K562 (cell line): ENCODE data around the gene FHL1. TPM values are rescaled to one million over a fixed set of nuclear protein-coding genes. Genes with fewer than 3 reads are reported as not detected.

Experiments
- ATAC-seq: fragments of 200-7000 bp; cut with Tn5 transposase; 3 replicates; pipeline ENCODE4 v1.9.1; 2020; ENCODE audit warnings: moderate library complexity
- BruUV-seq: library from RNA; stranded (reverse); fragments of 400-500 nt; replicated peaks from 2 replicates; lab custom pipeline; 2021; lab: Mats Ljungman, UMichigan
- CTCF ChIA-PET: fragments of 300-600 bp; formaldehyde crosslinking; extraction: SDS; loops from one replicate; lab custom pipeline; 2021; ENCODE audit warnings: low intra/inter-chr PET ratio; lab: Yijun Ruan, JAX
- POLR2A ChIA-PET: fragments of 300-600, 350-650 bp; sonication (Branson Sonifier 250); formaldehyde crosslinking; extraction: SDS; loops from one replicate; lab custom pipeline; 2021; ENCODE audit warnings: antibody characterized with exemption, inconsistent platforms; lab: Yijun Ruan, JAX
- DNase-seq, 4 experiments: peaks; one replicate each; pipeline versions ENCODE4 v3.0.0 to v3.0.0-alpha.2; 2011 to 2018; ENCODE audit warnings: low spot score in 3 of 4, mixed read lengths in 3 of 4; ENCODE audit errors: extremely low read depth in 1 of 4
- FAIRE-seq: peaks from 2 replicates; lab custom pipeline; 2011; peaks lifted over from hg19 to GRCh38; lab: Jason Lieb, UNC
- H2AFZ ChIP-seq: 2 replicates; pipeline ENCODE4 v1.6.0; 2011; ENCODE audit warnings: low read depth, low read length, control low read depth, inconsistent platforms
- H3K27ac ChIP-seq: fragments of 200-600 bp; 3 replicates; pipeline ENCODE4 v1.8.0; 2011; ENCODE audit warnings: low read depth, mild to moderate bottlenecking, control low read depth, inconsistent platforms, low read length, moderate library complexity, mixed read lengths; ENCODE audit errors: extremely low read depth
- H3K27me3 ChIP-seq, 2 experiments: fragments of 300-600 bp in 1 of 2; 2 replicates in 1 of 2; 3 replicates in 1 of 2; pipeline versions ENCODE4 v1.6.0 to v1.8.0; 2011; ENCODE audit warnings: inconsistent platforms in 2 of 2, low read length in 2 of 2, mild to moderate bottlenecking in 1 of 2, mixed read lengths in 1 of 2, moderate library complexity in 1 of 2; ENCODE audit not compliant: control insufficient read depth in 2 of 2, insufficient read depth in 2 of 2
- H3K36me3 ChIP-seq: fragments of 300-600 bp; 3 replicates; pipeline ENCODE4 v1.8.0; 2011; ENCODE audit warnings: mild to moderate bottlenecking, low read length, inconsistent platforms; ENCODE audit not compliant: control insufficient read depth, insufficient read depth
- H3K4me1 ChIP-seq, 2 experiments: fragments of 200-600 bp in 1 of 2; replicated peaks in 1 of 2; 2 replicates in 1 of 2; 3 replicates in 1 of 2; pipeline versions ENCODE4 v1.5.1 to v1.8.0; 2011; ENCODE audit warnings: inconsistent platforms in 2 of 2, low read length in 2 of 2, mild to moderate bottlenecking in 1 of 2, mixed read lengths in 1 of 2, moderate library complexity in 1 of 2; ENCODE audit not compliant: control insufficient read depth in 2 of 2, insufficient read depth in 2 of 2
- H3K4me2 ChIP-seq: 2 replicates; pipeline ENCODE4 v1.6.1; 2011; ENCODE audit warnings: low read length, control low read depth, inconsistent platforms, mixed read lengths; ENCODE audit not compliant: insufficient read depth
- H3K4me3 ChIP-seq: fragments of 200-600 bp; sonication (generic), shearing (Covaris generic); 2 replicates; pipeline ENCODE4 v1.5.1; 2016; ENCODE audit warnings: control low read depth, inconsistent platforms
- H3K79me2 ChIP-seq: fragments of 200-600 bp; 3 replicates; pipeline ENCODE4 v1.8.0; 2011; ENCODE audit warnings: low read length, inconsistent platforms; ENCODE audit not compliant: control insufficient read depth, insufficient read depth
- H3K9ac ChIP-seq, 2 experiments: 2 replicates each; pipeline versions ENCODE4 v1.6.0 to v1.6.1; 2011; ENCODE audit warnings: low read depth in 2 of 2, low read length in 2 of 2, control low read depth in 1 of 2, inconsistent platforms in 1 of 2, mild to moderate bottlenecking in 1 of 2, mixed read lengths in 1 of 2; ENCODE audit not compliant: insufficient read depth in 1 of 2
- H3K9me1 ChIP-seq: one replicate; pipeline ENCODE4 v1.6.0; 2011; ENCODE audit warnings: inconsistent platforms, mild to moderate bottlenecking, low read length, moderate library complexity; ENCODE audit not compliant: control insufficient read depth, insufficient read depth
- H3K9me3 ChIP-seq: replicated peaks from 2 replicates; pipeline ENCODE4 v1.5.1; 2011; ENCODE audit warnings: low read depth, low read length, inconsistent platforms; ENCODE audit not compliant: control insufficient read depth, insufficient read depth
- H4K20me1 ChIP-seq: replicated peaks from 2 replicates; pipeline ENCODE4 v1.6.1; 2011; ENCODE audit warnings: low read length, inconsistent platforms, mixed read lengths; ENCODE audit not compliant: control insufficient read depth, insufficient read depth
- CREBBP ChIP-seq: IDR thresholded peaks from one replicate; pipeline ENCODE4 v1.6.1; 2012; ENCODE audit warnings: low read depth, mild to moderate bottlenecking, control low read depth, inconsistent platforms, low read length
- CTCFL ChIP-seq: IDR thresholded peaks from 2 replicates; pipeline ENCODE4 v1.6.1; 2011; ENCODE audit warnings: borderline replicate concordance, low read depth, mild to moderate bottlenecking, moderate library complexity, low read length; ENCODE audit not compliant: insufficient read depth, poor library complexity, severe bottlenecking
- DLX4 ChIP-seq: fragments of 250-450 bp; sonication (Bioruptor Pico); IDR thresholded peaks from 2 replicates; pipeline ENCODE4 v1.6.1; 2021; ENCODE audit warnings: mild to moderate bottlenecking
- GATAD2A ChIP-seq: fragments of 450-650 bp; IDR thresholded peaks from 2 replicates; pipeline ENCODE4 v1.6.1; 2017
- ILF3 ChIP-seq: fragments of 450-650 bp; IDR thresholded peaks from 2 replicates; pipeline ENCODE4 v1.6.1; 2018; ENCODE audit warnings: antibody characterized with exemption, mild to moderate bottlenecking, moderate library complexity, borderline replicate concordance
- NFXL1 ChIP-seq: fragments of 450-650 bp; formaldehyde crosslinking; IDR thresholded peaks from 2 replicates; pipeline ENCODE4 v1.4.0; 2021; ENCODE audit warnings: mild to moderate bottlenecking
- RB1 ChIP-seq: fragments of 450-650 bp; IDR thresholded peaks from 2 replicates; pipeline ENCODE4 v1.6.1; 2017; ENCODE audit warnings: low read depth, mild to moderate bottlenecking
- SNRNP70 ChIP-seq: fragments of 200-400 bp; formaldehyde crosslinking; optimal IDR thresholded peaks from 2 replicates; pipeline ENCODE3; 2017; ENCODE audit warnings: low read depth, low read length
- SRSF9 ChIP-seq: fragments of 200-400 bp; formaldehyde crosslinking; IDR thresholded peaks from 2 replicates; pipeline ENCODE4 v1.6.1; 2017; ENCODE audit warnings: low read depth, low read length, borderline replicate concordance
- SUPT5H ChIP-seq: fragments of 450-650 bp; IDR thresholded peaks from 2 replicates; pipeline ENCODE4 v1.6.1; 2016
- TEAD2 ChIP-seq: fragments of 450-650 bp; IDR thresholded peaks from 2 replicates; pipeline ENCODE4 v1.6.1; 2016; ENCODE audit warnings: missing genetic modification characterization, control low read depth, missing compliant biosample characterization
- THAP7 ChIP-seq: fragments of 250-450 bp; sonication (Bioruptor Pico); IDR thresholded peaks from 2 replicates; pipeline ENCODE4 v1.5.0; 2021
- U2AF2 ChIP-seq: fragments of 200-400 bp; formaldehyde crosslinking; optimal IDR thresholded peaks from 2 replicates; pipeline ENCODE3; 2017; ENCODE audit warnings: low read depth, mild to moderate bottlenecking, low read length
- ZNF436 ChIP-seq: fragments of 250-450, 450-650 bp; sonication (Bioruptor Pico); formaldehyde crosslinking; IDR thresholded peaks from 2 replicates; pipeline ENCODE4 v1.7.0; 2020; ENCODE audit warnings: mild to moderate bottlenecking
- ZSCAN29 ChIP-seq: fragments of 450-650 bp; IDR thresholded peaks from 2 replicates; pipeline ENCODE4 v1.6.1; 2017
- WGBS: fragments of 100-300 bp; shearing (Covaris generic); methylation state at CpG from one replicate; pipeline ENCODE4 v1.1.6; 2016; ENCODE audit warnings: low coverage, mixed read lengths; ENCODE audit not compliant: insufficient coverage; ENCODE audit errors: missing lambda C conversion rate; 5-methylcytosine and 5-hydroxymethylcytosine counted together
- in situ Hi-C: fragments of 300-500 bp; cut with MboI; formaldehyde crosslinking; loops from 4 replicates; pipeline ENCODE4 v1.15.0; 2018; ENCODE audit warnings: inconsistent platforms, mixed read lengths
- intact Hi-C: fragments of 100-400 bp; cut with micrococcal nuclease; formaldehyde crosslinking; loops from 2 replicates; pipeline ENCODE4 v1.14.2; 2022
- polyA plus RNA-seq, 8 experiments: library from polyadenylated mRNA; depleted of rRNA in 4 of 8; stranded (reverse) in 5 of 8; unstranded in 3 of 8; fragments of >200 nt; fragmentation: Nextera tagmentation in 2 of 8; fragmentation: Illumina TruSeq in 1 of 8; extraction: Ambion mirVana in 2 of 8; extraction: Trizol in 1 of 8; gene quantifications; 2 replicates each; pipeline versions ENCODE4 v1.2.1 to v1.2.3, GENCODE V29; 2011 to 2014; ENCODE audit warnings: inconsistent platforms in 1 of 8, missing spikeins in 1 of 8
- total RNA-seq, 7 experiments: library from RNA; depleted of rRNA in 6 of 7; stranded (reverse); fragments of >200 nt in 6 of 7; fragmentation: Illumina TruSeq in 2 of 7; extraction: Trizol in 2 of 7; gene quantifications; 2 replicates each; pipeline versions ENCODE4 v1.2.1 to v1.2.3, GENCODE V29; 2011 to 2021; ENCODE audit warnings: low replicate concordance in 1 of 7

The FHL1 gene
- total and polyA plus RNA-seq, 9 of the 15 experiments (the other 6 are each of a cell fraction or from before 2014, with no cell fraction given), result 0.03 to 3.0 (median 0.13) TPM; not detected in 1

GRCh38 chrX:136194536-136194935, 47.2 kb downstream of the FHL1 start (continued):
- TF ChIP-seq TEAD2 (tag), result no peak

- Histone ChIP-seq H3K9me3 (no peaks in the 10 kb centered on the region), H3K4me2 (no peak overlapping the region), H3K9ac (no peak overlapping the region), H3K4me3 (no peak overlapping the region), H4K20me1 (no peaks in the 10 kb centered on the region), H3K4me1 (no peaks in the 10 kb centered on the region), H3K27ac (no peak overlapping the region), H3K79me2 (no peaks in the 10 kb centered on the region), H3K27me3 (peaks cover 0 to 18% of the 10 kb centered on the region in 2 experiments; a peak in 4 of 5 replicates), H3K9me1 (no peaks in the 10 kb centered on the region), H3K36me3 (no peaks in the 10 kb centered on the region), H2AFZ (no peak overlapping the region)
- FAIRE-seq, result no peak
- WGBS, result 10% methylated on average over 4 of the region's 4 CpGs
- BruUV-seq, result no TSS peak
- TF ChIP-seq RB1 (no peak), CREBBP (no peak), GATAD2A (no peak), SUPT5H (no peak), DLX4 (CRISPR knock-in tag) (no peak), THAP7 (no peak), U2AF2 (no peak), ZNF436 (no peak), NFXL1 (CRISPR knock-in tag) (no peak), CTCFL (no peak), SNRNP70 (no peak), ZSCAN29 (no peak), ILF3 (no peak), SRSF9 (no peak)
- no peak for ATAC-seq
- in situ Hi-C loops (no loop called here), intact Hi-C loops (no loop called here)
- POLR2A ChIA-PET, result no interaction called here
- CTCF ChIA-PET, result no interaction called here
- DNase-seq, result no peak
Observed at GRCh38 chrX:136195247-136195646, 47.9 kb downstream of the FHL1 start.
